A549 (cell line): Measurements from ENCODE around the gene L3MBTL4. TPM values are rescaled to one million over a fixed set of nuclear protein-coding genes. Genes with fewer than 3 reads are reported as not detected.
A peak's percentile ranks its signal among the peaks of the same experiment; 100 is the strongest.

Experiments used
- ATAC-seq, 2 experiments: fragments of 200-7000 bp in 1 of 2; fragments of >200 bp in 1 of 2; cut with Nextera tagmentation in 1 of 2; cut with Tn5 transposase in 1 of 2; 3 replicates each; pipeline versions ENCODE4 v1.8.0 to v1.9.1; 2018 to 2020; ENCODE audit warnings: mild to moderate bottlenecking in 1 of 2, moderate library complexity in 1 of 2
- CTCF ChIA-PET: fragments of 300-600 bp; sonication (Branson Sonifier 250); formaldehyde crosslinking; extraction: SDS; loops from one replicate; lab custom pipeline; 2021; ENCODE audit warnings: antibody characterized with exemption, inconsistent platforms; lab: Yijun Ruan, JAX
- POLR2A ChIA-PET: fragments of 350-600 bp; formaldehyde crosslinking; extraction: SDS; loops from one replicate; lab custom pipeline; 2021; ENCODE audit warnings: antibody characterized with exemption, inconsistent platforms; lab: Yijun Ruan, JAX
- DNase-seq, 2 experiments: peaks; one replicate each; pipeline versions ENCODE4 v3.0.0 to v3.0.0-alpha.2; 2011 to 2016; ENCODE audit warnings: low read depth in 1 of 2, low spot score in 1 of 2
- FAIRE-seq: peaks from 2 replicates; lab custom pipeline; 2011; peaks lifted over from hg19 to GRCh38; lab: Jason Lieb, UNC
- H3K27ac ChIP-seq, 2 experiments: fragments of >200 bp; sonication (Bioruptor Twin); formaldehyde crosslinking; 3 replicates each; pipeline ENCODE4 v1.5.1; 2016 to 2017
- H3K4me1 ChIP-seq: fragments of >200 bp; sonication (Bioruptor Twin); formaldehyde crosslinking; 3 replicates; pipeline ENCODE4 v1.6.1; 2016
- H3K4me2 ChIP-seq: fragments of >200 bp; sonication (Bioruptor Twin); formaldehyde crosslinking; 3 replicates; pipeline ENCODE4 v1.6.1; 2016
- H3K4me3 ChIP-seq: fragments of >200 bp; sonication (Bioruptor Twin); formaldehyde crosslinking; 3 replicates; pipeline ENCODE4 v1.5.1; 2016
- H3K9me3 ChIP-seq: fragments of >200 bp; sonication (Bioruptor Twin); formaldehyde crosslinking; 3 replicates; pipeline ENCODE4 v1.6.1; 2016
- CEBPB ChIP-seq, 2 experiments: fragments of >200 bp in 1 of 2; sonication (Bioruptor Twin) in 1 of 2; formaldehyde crosslinking in 1 of 2; IDR thresholded peaks; 2 replicates each; pipeline ENCODE4 v1.6.1; 2012 to 2016
- CHD2 ChIP-seq: fragments of 150-350 bp; IDR thresholded peaks from 2 replicates; pipeline ENCODE4 v1.6.1; 2014; ENCODE audit warnings: low read length; ENCODE audit not compliant: partially characterized antibody
- CHD4 ChIP-seq: fragments of 200-600 bp; sonication (generic); IDR thresholded peaks from 2 replicates; pipeline ENCODE4 v1.6.1; 2016; ENCODE audit warnings: antibody characterized with exemption, mild to moderate bottlenecking, borderline replicate concordance
- EHMT2 ChIP-seq: fragments of 200-600 bp; sonication (generic); IDR thresholded peaks from 2 replicates; pipeline ENCODE4 v1.6.1; 2016; ENCODE audit warnings: antibody characterized with exemption, low read depth, mild to moderate bottlenecking, moderate library complexity
- EP300 ChIP-seq, 2 experiments: fragments of >200 bp; sonication (Bioruptor Twin); formaldehyde crosslinking; IDR thresholded peaks; 2 replicates in 1 of 2; 3 replicates in 1 of 2; pipeline ENCODE4 v1.6.1; 2016 to 2017
- ESRRA ChIP-seq: fragments of 150-350 bp; IDR thresholded peaks from 2 replicates; pipeline ENCODE4 v1.6.1; 2014; ENCODE audit warnings: mild to moderate bottlenecking, low read length, borderline replicate concordance
- FOSB ChIP-seq: fragments of 250-450 bp; sonication (Bioruptor Pico); IDR thresholded peaks from 2 replicates; pipeline ENCODE4 v1.5.0; 2020; ENCODE audit warnings: mild to moderate bottlenecking, moderate library complexity
- FOSL2 ChIP-seq, 2 experiments: fragments of 450-650 bp in 1 of 2; fragments of >200 bp in 1 of 2; sonication (Bioruptor Twin) in 1 of 2; formaldehyde crosslinking; IDR thresholded peaks; 2 replicates each; pipeline versions ENCODE4 v1.5.0 to v1.6.1; 2016 to 2020; ENCODE audit warnings: mild to moderate bottlenecking in 1 of 2, moderate library complexity in 1 of 2
- GATA3 ChIP-seq: IDR thresholded peaks from 2 replicates; pipeline ENCODE4 v1.6.1; 2012; ENCODE audit warnings: borderline replicate concordance
- HDAC2 ChIP-seq: fragments of 200-600 bp; sonication (generic); IDR thresholded peaks from 2 replicates; pipeline ENCODE4 v1.6.1; 2016
- HEYL ChIP-seq: fragments of 250-450 bp; sonication (Bioruptor Pico); IDR thresholded peaks from 2 replicates; pipeline ENCODE4 v1.8.0; 2021; ENCODE audit warnings: mild to moderate bottlenecking, moderate library complexity
- HOXA7 ChIP-seq: fragments of 250-450 bp; sonication (Bioruptor Pico); IDR thresholded peaks from 2 replicates; pipeline ENCODE4 v1.5.0; 2020; ENCODE audit warnings: mild to moderate bottlenecking, moderate library complexity
- HOXB5 ChIP-seq: fragments of 250-450 bp; sonication (Bioruptor Pico); IDR thresholded peaks from 2 replicates; pipeline ENCODE4 v1.5.0; 2020; ENCODE audit warnings: mild to moderate bottlenecking, moderate library complexity
- JUN ChIP-seq, 2 experiments: fragments of >200 bp; sonication (Bioruptor Twin); formaldehyde crosslinking; IDR thresholded peaks; 2 replicates in 1 of 2; 3 replicates in 1 of 2; pipeline ENCODE4 v1.6.1; 2016 to 2017
- JUNB ChIP-seq: fragments of >200 bp; sonication (Bioruptor Twin); formaldehyde crosslinking; IDR thresholded peaks from 2 replicates; pipeline ENCODE4 v1.6.1; 2016
- KDM1A ChIP-seq: fragments of 200-600 bp; sonication (generic); IDR thresholded peaks from 2 replicates; pipeline ENCODE4 v1.6.1; 2016; ENCODE audit warnings: low read depth, mild to moderate bottlenecking
- KDM5A ChIP-seq: fragments of 200-600 bp; sonication (generic); IDR thresholded peaks from 2 replicates; pipeline ENCODE4 v1.6.1; 2016; ENCODE audit warnings: antibody characterized with exemption, mild to moderate bottlenecking
- MAFK ChIP-seq: fragments of 450-650 bp; IDR thresholded peaks from 2 replicates; pipeline ENCODE4 v1.6.1; 2014; ENCODE audit not compliant: partially characterized antibody
- MAZ ChIP-seq: fragments of 150-350 bp; IDR thresholded peaks from 2 replicates; pipeline ENCODE4 v1.6.1; 2014; ENCODE audit warnings: antibody characterized with exemption, low read depth, low read length, borderline replicate concordance
- NFE2L2 ChIP-seq: fragments of 150-350 bp; conservative IDR thresholded peaks from 2 replicates; pipeline ENCODE4 v1.6.1; 2014; ENCODE audit warnings: low read length
- PHF8 ChIP-seq: fragments of 200-600 bp; sonication (generic); IDR thresholded peaks from 2 replicates; pipeline ENCODE4 v1.6.1; 2016; ENCODE audit warnings: low read depth, mild to moderate bottlenecking, antibody characterized with exemption, moderate library complexity, borderline replicate concordance
- RAD21 ChIP-seq, 2 experiments: fragments of >200 bp in 1 of 2; sonication (Bioruptor Twin) in 1 of 2; formaldehyde crosslinking in 1 of 2; IDR thresholded peaks in 1 of 2; conservative IDR thresholded peaks in 1 of 2; 2 replicates in 1 of 2; 3 replicates in 1 of 2; pipeline ENCODE4 v1.6.1; 2012 to 2018; ENCODE audit warnings: inconsistent platforms in 1 of 2
- RCOR1 ChIP-seq: fragments of 150-350 bp; IDR thresholded peaks from 2 replicates; pipeline ENCODE4 v1.6.1; 2014; ENCODE audit warnings: antibody characterized with exemption, low read length, low read depth
- RFX5 ChIP-seq: fragments of 450-650 bp; IDR thresholded peaks from 2 replicates; pipeline ENCODE4 v1.7.1; 2014; ENCODE audit warnings: antibody characterized with exemption, mild to moderate bottlenecking, moderate library complexity
- RNF2 ChIP-seq: fragments of 200-600 bp; sonication (generic); IDR thresholded peaks from 2 replicates; pipeline ENCODE4 v1.6.1; 2016; ENCODE audit warnings: low read depth, mild to moderate bottlenecking, antibody characterized with exemption, moderate library complexity, borderline replicate concordance
- SMC3 ChIP-seq: fragments of >200 bp; sonication (Bioruptor Twin); formaldehyde crosslinking; IDR thresholded peaks from 3 replicates; pipeline ENCODE4 v1.6.1; 2018; ENCODE audit warnings: inconsistent platforms
- SREBF2 ChIP-seq: fragments of 450-650 bp; IDR thresholded peaks from 2 replicates; pipeline ENCODE4 v1.6.1; 2014; ENCODE audit warnings: mild to moderate bottlenecking, moderate library complexity
- TFCP2L1 ChIP-seq: fragments of 250-450 bp; sonication (Bioruptor Pico); IDR thresholded peaks from 2 replicates; pipeline ENCODE4 v1.5.0; 2021; ENCODE audit warnings: mild to moderate bottlenecking
- ZC3H11A ChIP-seq: fragments of 450-650 bp; IDR thresholded peaks from 2 replicates; pipeline ENCODE4 v1.6.1; 2014; ENCODE audit warnings: antibody characterized with exemption, mild to moderate bottlenecking
- WGBS: methylation state at CpG from one replicate; pipeline ENCODE4 v1.1.6; 2017; ENCODE audit errors: missing lambda C conversion rate; 5-methylcytosine and 5-hydroxymethylcytosine counted together
- polyA plus RNA-seq, 4 experiments: library from polyadenylated mRNA; depleted of rRNA in 3 of 4; stranded (reverse); fragments of >200 nt; fragmentation: RNase III in 1 of 4; extraction: RNeasy Plus Mini Kit Qiagen cat#74134 plus additional on column Dnase treatment in 1 of 4; gene quantifications; 2 replicates in 3 of 4; 3 replicates in 1 of 4; pipeline ENCODE4 v1.2.3, GENCODE V29; 2011 to 2017
- TF ChIP-seq, protein P1 (sequence below): IDR thresholded peaks from 2 replicates; pipeline ENCODE4 v1.6.1; 2012
- TF ChIP-seq, protein P2 (sequence below): IDR thresholded peaks from 2 replicates; pipeline ENCODE4 v1.6.1; 2012

Gene L3MBTL4
- polyA plus RNA-seq, 2 of the 4 experiments (the other 2 are of a cell fraction), result 0.03 to 0.06 TPM

DNA sequence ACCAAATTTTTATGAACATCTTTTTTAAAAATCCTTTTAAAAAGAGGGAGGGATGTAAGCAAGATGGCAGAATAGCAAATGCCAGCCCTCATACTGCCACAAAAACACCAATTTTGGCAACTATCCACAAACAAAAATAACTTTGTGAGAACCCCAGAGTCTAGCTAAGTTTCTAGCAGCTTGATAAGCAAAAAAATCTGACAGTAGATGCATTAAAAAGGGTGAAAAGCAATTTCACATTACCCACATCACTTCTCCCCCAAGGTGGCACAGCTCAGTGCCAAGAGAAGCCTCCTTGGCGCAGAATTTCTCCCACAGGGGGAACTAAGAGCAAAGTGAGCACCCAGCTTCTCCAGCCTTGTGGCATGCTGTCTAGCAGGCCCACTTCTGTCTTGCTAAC is 74.6 kb downstream of the L3MBTL4 start:
- H3K4me3 ChIP-seq, result no peak overlapping the region
- WGBS, result 11% methylated on average over 1 of the region's 1 CpG
- POLR2A ChIA-PET, result no interaction called here
- TF ChIP-seq JUNB (no peak), HEYL (CRISPR knock-in tag) (no peak), JUN (IDR thresholded peaks at IDR 0.05) (no peak), RCOR1 (no peak), KDM5A (no peak), GATA3 (no peak), HOXB5 (no peak), CHD4 (no peak), EP300 (IDR thresholded peaks at IDR 0.05) (no peak), RFX5 (no peak)
- TF ChIP-seq, protein P1, sequence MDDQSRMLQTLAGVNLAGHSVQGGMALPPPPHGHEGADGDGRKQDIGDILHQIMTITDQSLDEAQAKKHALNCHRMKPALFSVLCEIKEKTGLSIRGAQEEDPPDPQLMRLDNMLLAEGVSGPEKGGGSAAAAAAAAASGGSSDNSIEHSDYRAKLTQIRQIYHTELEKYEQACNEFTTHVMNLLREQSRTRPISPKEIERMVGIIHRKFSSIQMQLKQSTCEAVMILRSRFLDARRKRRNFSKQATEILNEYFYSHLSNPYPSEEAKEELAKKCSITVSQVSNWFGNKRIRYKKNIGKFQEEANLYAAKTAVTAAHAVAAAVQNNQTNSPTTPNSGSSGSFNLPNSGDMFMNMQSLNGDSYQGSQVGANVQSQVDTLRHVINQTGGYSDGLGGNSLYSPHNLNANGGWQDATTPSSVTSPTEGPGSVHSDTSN, result no peak
- TF ChIP-seq, protein P2, sequence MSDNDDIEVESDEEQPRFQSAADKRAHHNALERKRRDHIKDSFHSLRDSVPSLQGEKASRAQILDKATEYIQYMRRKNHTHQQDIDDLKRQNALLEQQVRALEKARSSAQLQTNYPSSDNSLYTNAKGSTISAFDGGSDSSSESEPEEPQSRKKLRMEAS, result no peak
- H3K27ac ChIP-seq, result no peak overlapping the region
- H3K4me1 ChIP-seq, result no peaks in the 10 kb centered on the region
- H3K9me3 ChIP-seq, result no peaks in the 10 kb centered on the region
- no peak for FAIRE-seq
- no peak overlapping the region for H3K4me2 ChIP-seq
- no peak for ATAC-seq
- CTCF ChIA-PET, result interaction anchor here (0.9 kb wide), 1 partner anchor 64 kb away, joined by 3 read pairs; no protein-coding TSS in a partner anchor
- DNase-seq, result no peak

DNA sequence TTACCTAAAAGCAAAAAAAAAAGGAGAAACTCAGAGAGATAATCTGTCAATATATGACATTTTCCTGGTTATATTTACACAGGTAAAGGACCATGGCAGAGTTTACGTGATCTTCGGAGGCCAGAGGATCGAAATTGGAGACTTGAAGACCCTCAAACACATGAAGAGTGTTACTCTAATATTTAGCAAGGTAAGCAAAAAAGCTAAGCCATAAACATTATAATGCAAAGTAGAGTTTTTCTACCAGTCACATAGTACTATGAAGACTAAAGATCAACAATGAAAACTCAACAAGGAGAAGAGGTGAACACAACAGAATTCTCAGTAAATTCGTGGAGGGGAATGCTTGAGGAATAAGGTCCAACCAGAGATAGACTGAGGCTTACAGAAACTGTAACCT is 78.5 kb downstream of the L3MBTL4 start:
- no peak for TF ChIP-seq FOSL2 (IDR thresholded peaks at IDR 0.05)
- no peak for TF ChIP-seq FOSL2 (CRISPR knock-in tag; IDR thresholded peaks at IDR 0.05)
- no peak for TF ChIP-seq MAZ
- peak; percentile 82 for TF ChIP-seq MAFK
- FAIRE-seq (no peak), ATAC-seq (no peak), DNase-seq (no peak)
- ChIA-PET POLR2A (no interaction called here), CTCF (no interaction called here)
- Histone ChIP-seq H3K4me2 (no peak overlapping the region), H3K9me3 (no peaks in the 10 kb centered on the region), H3K27ac (no peak overlapping the region), H3K4me3 (no peak overlapping the region), H3K4me1 (no peaks in the 10 kb centered on the region)
- WGBS, result 19% methylated on average over 4 of the region's 4 CpGs

DNA sequence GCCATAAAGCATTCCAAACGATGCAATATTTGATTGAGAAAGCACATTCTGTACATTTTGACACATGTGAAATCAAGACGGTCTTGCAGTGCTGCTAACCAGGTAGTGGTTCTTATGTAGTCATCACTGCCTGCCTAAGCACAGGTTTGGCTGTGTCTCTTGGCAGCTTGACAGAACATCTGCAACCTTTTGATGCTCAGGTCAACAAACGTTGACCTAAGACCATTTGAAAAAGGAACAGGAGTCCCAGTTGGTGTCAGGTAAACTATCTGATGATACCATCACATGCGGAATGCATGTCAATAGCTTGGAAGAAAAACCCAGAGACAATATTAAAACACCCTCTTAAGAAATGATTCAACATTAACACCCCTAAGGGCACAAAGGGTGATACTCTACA is 80.7 kb downstream of the L3MBTL4 start:
- WGBS, result 0% methylated on average over 4 of the region's 4 CpGs
- DNase-seq (no peak), ATAC-seq (no peak), FAIRE-seq (no peak)
- TF ChIP-seq ZC3H11A (no peak), PHF8 (no peak), CHD2 (no peak), HOXA7 (no peak), RNF2 (no peak), HDAC2 (no peak), EHMT2 (no peak), SREBF2 (no peak), KDM1A (no peak), FOSB (CRISPR knock-in tag) (no peak), RAD21 (conservative IDR thresholded peaks at IDR 0.05 in 1 of 2, IDR thresholded peaks at IDR 0.05 in 1 of 2) (no peak), FOSL2 (IDR thresholded peaks at IDR 0.05) (no peak), FOSL2 (CRISPR knock-in tag; IDR thresholded peaks at IDR 0.05) (no peak), NFE2L2 (no peak), ESRRA (no peak), CEBPB (IDR thresholded peaks at IDR 0.05) (no peak), GATA3 (no peak), SMC3 (no peak), TFCP2L1 (CRISPR knock-in tag) (no peak)
- H3K4me1 ChIP-seq, result no peaks in the 10 kb centered on the region
- ChIA-PET POLR2A (no interaction called here), CTCF (interaction anchor here (0.7 kb wide), 1 partner anchor 631 kb away, joined by 4 read pairs; no protein-coding TSS in a partner anchor)
- H3K4me3 ChIP-seq, result no peak overlapping the region
- H3K9me3 ChIP-seq, result no peaks in the 10 kb centered on the region
- H3K27ac ChIP-seq, result no peak overlapping the region
- no peak overlapping the region for H3K4me2 ChIP-seq
